ENCODE data around the gene ASXL1.

Gene ASXL1

GRCh38 chr20:32411955-32412706 lies 54.0 kb downstream of the ASXL1 start:
- no peak for DNase-seq

GRCh38 chr20:32415494-32415893 lies 57.4 kb downstream of the ASXL1 start:
- no peak for DNase-seq

DNA sequence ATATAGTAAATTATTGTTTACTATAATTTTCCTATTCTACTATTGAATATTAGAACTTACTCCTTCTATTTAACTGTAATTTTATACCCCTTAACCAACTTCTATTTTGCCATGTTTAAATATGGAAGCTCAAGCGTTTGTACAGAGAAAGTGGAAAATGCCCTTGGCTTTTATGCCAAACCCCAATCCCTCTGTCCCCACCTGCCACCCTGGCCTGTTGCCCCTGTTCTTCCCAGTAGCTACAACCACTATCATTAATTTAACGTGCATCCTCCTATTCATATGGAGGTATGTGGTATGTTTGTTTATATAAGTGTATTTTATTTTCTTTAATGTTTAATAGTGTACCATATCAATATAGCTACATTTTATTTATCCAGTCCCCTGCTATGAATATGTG lies 58.1 kb downstream of the ASXL1 start:
- DNase-seq = no peak

GRCh38 chr20:32418376-32418775 lies 60.2 kb downstream of the ASXL1 start:
- no peak for DNase-seq

GRCh38 chr20:32421290-32421689 lies 63.2 kb downstream of the ASXL1 start:
- no peak for DNase-seq

- no peak for DNase-seq
Measured at GRCh38 chr20:32427996-32428395, 69.9 kb downstream of the ASXL1 start.

- no peak for DNase-seq
Measured at GRCh38 chr20:32429343-32429742, 71.2 kb downstream of the ASXL1 start.

DNA sequence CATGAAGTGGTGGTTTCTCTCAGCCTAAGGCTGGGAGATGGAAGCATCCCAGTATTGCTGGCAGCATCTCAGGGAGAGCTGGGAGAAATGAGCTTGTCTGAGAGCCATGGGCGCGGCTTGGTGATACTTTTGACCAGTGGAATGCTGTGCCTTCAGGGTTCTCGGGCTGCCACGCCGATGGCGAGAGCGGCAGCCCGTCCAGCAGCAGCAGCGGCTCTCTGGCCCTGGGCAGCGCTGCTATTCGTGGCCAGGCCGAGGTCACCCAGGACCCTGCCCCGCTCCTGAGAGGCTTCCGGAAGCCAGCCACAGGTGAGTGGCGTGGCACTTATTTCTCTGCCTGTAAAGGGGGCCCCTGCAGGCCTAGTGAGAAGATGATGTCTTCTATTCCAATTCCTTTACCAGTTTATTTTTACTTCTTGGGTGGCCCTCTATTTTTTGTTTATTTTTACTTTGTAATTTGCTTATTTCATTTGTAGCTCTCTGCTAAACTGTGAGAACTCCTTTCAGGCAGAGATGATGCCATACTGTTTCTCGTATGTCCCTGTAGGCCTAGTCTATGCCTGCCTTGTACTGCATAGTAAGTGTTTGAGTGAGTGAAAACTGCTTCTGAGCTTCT lies 71.7 kb downstream of the ASXL1 start:
- no peak for DNase-seq

- DNase-seq = no peak
Measured at GRCh38 chr20:32431457-32431856, 73.3 kb downstream of the ASXL1 start.

DNA sequence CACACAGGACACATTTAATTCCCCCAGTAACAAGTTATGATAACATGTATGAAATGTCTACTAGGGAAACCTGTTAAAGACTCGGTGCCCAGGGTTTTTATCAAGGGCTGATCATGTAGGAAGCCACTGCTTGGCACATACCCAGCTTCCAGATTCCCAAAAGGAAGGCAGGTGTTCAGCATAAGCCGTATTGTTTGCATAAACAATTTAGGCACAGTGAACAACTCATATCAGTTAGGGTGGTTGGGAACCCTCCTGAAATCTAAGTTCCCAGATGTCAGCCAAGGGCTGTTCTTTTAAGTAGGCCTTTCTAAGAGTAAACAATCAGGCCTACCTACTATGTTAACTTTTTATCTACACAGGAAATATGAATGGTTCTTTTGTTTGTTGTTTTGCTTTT lies 74.1 kb downstream of the ASXL1 start:
- DNase-seq = no peak

GRCh38 chr20:32433311-32434021 lies 75.3 kb downstream of the ASXL1 start:
- no peak for DNase-seq

DNA sequence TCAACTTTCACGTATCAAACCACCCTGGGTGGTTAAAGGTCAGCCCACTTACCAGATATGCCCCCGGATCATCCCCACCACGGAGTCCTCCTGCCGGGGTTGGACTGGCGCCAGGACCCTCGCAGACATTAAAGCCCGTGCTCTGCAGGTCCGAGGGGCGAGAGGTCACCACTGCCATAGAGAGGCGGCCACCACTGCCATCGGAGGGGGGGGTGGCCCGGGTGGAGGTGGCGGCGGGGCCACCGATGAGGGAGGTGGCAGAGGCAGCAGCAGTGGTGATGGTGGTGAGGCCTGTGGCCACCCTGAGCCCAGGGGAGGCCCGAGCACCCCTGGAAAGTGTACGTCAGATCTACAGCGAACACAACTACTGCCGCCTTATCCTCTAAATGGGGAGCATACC lies 76.3 kb downstream of the ASXL1 start:
- DNase-seq = no peak

DNA sequence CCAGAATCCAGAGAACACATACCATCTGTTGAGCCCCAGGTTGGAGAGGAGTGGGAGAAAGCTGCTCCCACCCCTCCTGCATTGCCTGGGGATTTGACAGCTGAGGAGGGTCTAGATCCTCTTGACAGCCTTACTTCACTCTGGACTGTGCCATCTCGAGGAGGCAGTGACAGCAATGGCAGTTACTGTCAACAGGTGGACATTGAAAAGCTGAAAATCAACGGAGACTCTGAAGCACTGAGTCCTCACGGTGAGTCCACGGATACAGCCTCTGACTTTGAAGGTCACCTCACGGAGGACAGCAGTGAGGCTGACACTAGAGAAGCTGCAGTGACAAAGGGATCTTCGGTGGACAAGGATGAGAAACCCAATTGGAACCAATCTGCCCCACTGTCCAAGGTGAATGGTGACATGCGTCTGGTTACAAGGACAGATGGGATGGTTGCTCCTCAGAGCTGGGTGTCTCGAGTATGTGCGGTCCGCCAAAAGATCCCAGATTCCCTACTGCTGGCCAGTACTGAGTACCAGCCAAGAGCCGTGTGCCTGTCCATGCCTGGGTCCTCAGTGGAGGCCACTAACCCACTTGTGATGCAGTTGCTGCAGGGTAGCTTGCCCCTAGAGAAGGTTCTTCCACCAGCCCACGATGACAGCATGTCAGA lies 77.4 kb downstream of the ASXL1 start:
- no peak for DNase-seq

GRCh38 chr20:32436142-32436861 lies 78.2 kb downstream of the ASXL1 start:
- no peak for DNase-seq

DNA sequence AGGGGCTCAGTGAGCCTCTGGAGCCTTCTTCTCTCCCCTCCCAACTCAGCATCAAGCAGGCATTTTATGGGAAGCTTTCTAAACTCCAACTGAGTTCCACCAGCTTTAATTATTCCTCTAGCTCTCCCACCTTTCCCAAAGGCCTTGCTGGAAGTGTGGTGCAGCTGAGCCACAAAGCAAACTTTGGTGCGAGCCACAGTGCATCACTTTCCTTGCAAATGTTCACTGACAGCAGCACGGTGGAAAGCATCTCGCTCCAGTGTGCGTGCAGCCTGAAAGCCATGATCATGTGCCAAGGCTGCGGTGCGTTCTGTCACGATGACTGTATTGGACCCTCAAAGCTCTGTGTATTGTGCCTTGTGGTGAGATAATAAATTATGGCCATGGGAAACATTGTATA lies 78.8 kb downstream of the ASXL1 start:
- DNase-seq = no peak

GRCh38 chr20:32437391-32438074 lies 79.4 kb downstream of the ASXL1 start:
- DNase-seq = no peak

DNA sequence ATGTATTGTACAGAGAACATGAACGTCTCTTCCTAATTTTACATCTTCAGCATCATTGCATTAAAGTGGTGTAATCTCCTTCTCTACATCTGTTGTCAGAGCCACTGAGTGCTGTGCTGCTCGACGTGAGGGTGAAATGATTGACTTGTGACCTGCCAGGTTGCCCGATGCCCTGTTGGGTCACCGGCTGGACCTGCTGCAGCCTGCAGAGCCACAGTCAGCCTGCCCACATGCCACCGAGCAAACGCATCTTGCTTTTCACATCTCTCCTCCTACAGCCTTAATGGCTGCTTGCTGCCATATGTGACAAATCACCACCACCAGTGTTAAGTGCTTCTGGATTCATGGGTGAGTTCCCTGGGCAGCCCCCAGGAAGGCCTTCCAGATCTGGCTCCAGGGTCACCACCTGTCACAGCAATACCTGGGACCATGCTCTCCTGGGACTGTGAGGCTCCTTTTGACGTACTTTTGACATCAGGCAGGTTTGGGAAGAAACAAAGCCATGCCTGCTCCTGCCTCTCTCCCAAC lies 80.3 kb downstream of the ASXL1 start:
- no peak for DNase-seq

- no peak for DNase-seq
Measured at GRCh38 chr20:32439132-32439829, 81.2 kb downstream of the ASXL1 start.

GRCh38 chr20:32440069-32440757 lies 82.1 kb downstream of the ASXL1 start:
- no peak for DNase-seq

DNA sequence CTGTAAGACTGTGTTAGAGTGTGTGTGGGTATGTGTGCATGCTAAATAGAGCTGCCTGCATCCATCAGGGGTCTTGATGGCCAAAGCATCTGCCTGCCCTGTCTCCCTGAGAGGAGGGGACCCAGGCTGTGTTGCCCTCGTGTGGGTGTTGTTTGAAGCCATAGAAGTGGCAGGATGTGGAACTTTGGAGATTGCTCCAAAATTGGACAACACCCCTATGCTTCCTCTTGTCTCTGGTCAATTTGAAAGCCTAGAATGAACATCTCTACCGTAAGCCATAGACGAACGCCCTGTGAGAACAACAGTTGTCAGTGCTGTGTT lies 82.6 kb downstream of the ASXL1 start:
- DNase-seq = no peak

- no peak for DNase-seq
Measured at GRCh38 chr20:32441638-32442037, 83.5 kb downstream of the ASXL1 start.
